Trophoblast cell (in vitro differentiated cells and primary cell): Measurements from ENCODE around the gene MRPS6. TPM values are rescaled to one million over a fixed set of nuclear protein-coding genes. Genes with fewer than 3 reads are reported as not detected.
A peak's percentile ranks its signal among the peaks of the same experiment; 100 is the strongest.

Source experiments
- DNase-seq, 2 donors: peaks; one replicate each; pipeline ENCODE4 v3.0.0-alpha.2; 2016
- H2AFZ ChIP-seq: 2 replicates; pipeline ENCODE4 v1.6.1; 2013; ENCODE audit warnings: low read length, moderate library complexity, mild to moderate bottlenecking; ENCODE audit not compliant: insufficient read depth, poor library complexity
- H2AK5ac ChIP-seq: 2 replicates; pipeline ENCODE4 v1.6.1; 2013; ENCODE audit warnings: mild to moderate bottlenecking, low read length
- H2BK120ac ChIP-seq: 2 replicates; pipeline ENCODE4 v1.6.1; 2013; ENCODE audit warnings: low read length, mild to moderate bottlenecking, moderate library complexity; ENCODE audit not compliant: insufficient read depth, poor library complexity
- H2BK12ac ChIP-seq: 2 replicates; pipeline ENCODE4 v1.6.1; 2013; ENCODE audit warnings: mild to moderate bottlenecking, low read length, moderate library complexity
- H2BK5ac ChIP-seq: 2 replicates; pipeline ENCODE4 v1.6.1; 2013; ENCODE audit warnings: low read length, low read depth, moderate library complexity, mild to moderate bottlenecking; ENCODE audit not compliant: poor library complexity
- H3K14ac ChIP-seq: 2 replicates; pipeline ENCODE4 v1.6.1; 2013; ENCODE audit warnings: mild to moderate bottlenecking, low read length
- H3K18ac ChIP-seq: 2 replicates; pipeline ENCODE4 v1.6.1; 2013; ENCODE audit warnings: mild to moderate bottlenecking, low read length
- H3K23ac ChIP-seq: 2 replicates; pipeline ENCODE4 v1.6.1; 2013; ENCODE audit warnings: low read length
- H3K27ac ChIP-seq: 2 replicates; pipeline ENCODE4 v1.5.1; 2013; ENCODE audit warnings: low read depth, mild to moderate bottlenecking, inconsistent platforms, low read length, moderate library complexity
- H3K27me3 ChIP-seq: 2 replicates; pipeline ENCODE4 v1.6.1; 2013; ENCODE audit warnings: inconsistent platforms, mild to moderate bottlenecking, low read length, moderate library complexity; ENCODE audit not compliant: insufficient read depth
- H3K36me3 ChIP-seq, 2 experiments: 1 replicate in 1 of 2; 2 replicates in 1 of 2; pipeline ENCODE4 v1.6.1; 2013; ENCODE audit warnings: low read length in 2 of 2, mild to moderate bottlenecking in 2 of 2, moderate library complexity in 1 of 2; ENCODE audit not compliant: insufficient read depth in 2 of 2, control insufficient read depth in 1 of 2
- H3K4ac ChIP-seq: 2 replicates; pipeline ENCODE4 v1.6.1; 2013; ENCODE audit warnings: low read depth, mild to moderate bottlenecking, low read length, moderate library complexity
- H3K4me1 ChIP-seq, 2 experiments: 1 replicate in 1 of 2; 2 replicates in 1 of 2; pipeline ENCODE4 v1.6.1; 2013; ENCODE audit warnings: low read length in 2 of 2, mild to moderate bottlenecking in 2 of 2, moderate library complexity in 1 of 2; ENCODE audit not compliant: insufficient read depth in 2 of 2, control insufficient read depth in 1 of 2
- H3K4me2 ChIP-seq: 2 replicates; pipeline ENCODE4 v1.6.1; 2013; ENCODE audit warnings: inconsistent platforms, mild to moderate bottlenecking, low read length, moderate library complexity
- H3K4me3 ChIP-seq: 2 replicates; pipeline ENCODE4 v1.5.1; 2013; ENCODE audit warnings: mild to moderate bottlenecking, low read depth, low read length, inconsistent platforms
- H3K79me1 ChIP-seq: one replicate; pipeline ENCODE4 v1.6.1; 2013; ENCODE audit warnings: low read length
- H3K79me2 ChIP-seq: 2 replicates; pipeline ENCODE4 v1.6.1; 2013; ENCODE audit warnings: low read length, mild to moderate bottlenecking; ENCODE audit not compliant: control insufficient read depth, insufficient read depth, poor library complexity
- H3K9ac ChIP-seq: 2 replicates; pipeline ENCODE4 v1.6.1; 2013; ENCODE audit warnings: mild to moderate bottlenecking, low read length
- H3K9me3 ChIP-seq: 2 replicates; pipeline ENCODE4 v1.6.1; 2013; ENCODE audit warnings: low read depth, mild to moderate bottlenecking, control low read depth, inconsistent platforms, low read length; ENCODE audit not compliant: insufficient read depth
- H4K12ac ChIP-seq: 2 replicates; pipeline ENCODE4 v1.6.1; 2013; ENCODE audit warnings: low read depth, mild to moderate bottlenecking, low read length, moderate library complexity
- H4K8ac ChIP-seq: 2 replicates; pipeline ENCODE4 v1.6.1; 2013; ENCODE audit warnings: low read depth, mild to moderate bottlenecking, low read length, moderate library complexity
- H4K91ac ChIP-seq: one replicate; pipeline ENCODE4 v1.6.1; 2013; ENCODE audit warnings: low read depth, mild to moderate bottlenecking, low read length, moderate library complexity
- WGBS: extraction: QIAGEN DNeasy Blood & Tissue Kit; methylation state at CpG from one replicate; pipeline ENCODE4 v1.1.7; 2013; ENCODE audit warnings: missing lambda C conversion rate; ENCODE audit not compliant: insufficient read length, insufficient coverage; ENCODE audit errors: extremely low coverage; 5-methylcytosine and 5-hydroxymethylcytosine counted together
- polyA plus RNA-seq: library from polyadenylated mRNA; stranded (reverse); fragments of 200-250 nt; gene quantifications from 2 replicates; pipeline ENCODE4 v1.2.3, GENCODE V29; 2013

Gene MRPS6
- polyA plus RNA-seq, result 172 TPM in 2 replicates

DNA sequence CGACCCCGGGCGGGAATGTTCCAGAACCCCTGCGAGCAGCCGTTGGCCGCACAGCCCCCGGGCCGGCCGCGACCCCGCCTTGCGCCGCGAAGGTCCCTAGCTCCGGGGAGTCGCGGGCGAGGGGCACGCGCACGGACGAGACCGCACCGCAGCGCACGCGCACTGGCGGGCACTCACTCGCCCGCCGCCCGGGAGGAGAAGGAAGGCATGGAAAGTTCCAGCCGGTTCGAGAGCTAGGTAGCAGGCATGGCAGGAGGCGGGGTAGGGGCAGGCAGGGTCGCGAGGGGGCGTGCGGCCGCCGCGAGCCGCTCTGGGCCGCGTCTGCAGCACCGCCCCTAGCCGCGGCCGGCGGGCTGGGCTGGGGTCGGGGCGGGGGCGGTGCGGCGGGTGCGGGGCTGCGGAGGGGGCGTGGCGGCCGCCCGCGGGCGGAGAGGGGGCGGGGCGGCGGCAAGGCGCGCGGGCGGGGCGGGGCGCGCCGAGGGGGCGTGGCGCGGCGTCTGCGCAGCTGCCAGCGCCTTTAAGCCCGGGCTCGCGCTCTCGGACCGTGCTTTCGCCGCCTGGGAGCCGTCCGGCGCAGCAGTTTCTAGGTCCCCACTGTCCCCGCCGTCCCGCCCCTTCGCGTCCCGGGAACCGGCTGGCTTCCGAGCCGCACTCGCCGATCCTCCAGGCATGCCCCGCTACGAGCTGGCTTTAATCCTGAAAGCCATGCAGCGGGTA lies at the start of gene MRPS6, which contains the start of gene SLC5A3:
Gene MRPS6, plus strand, starts transcription at position 547 of the 717 bp plus-strand sequence. Its CDS starts 123 bp downstream, at position 670.
Gene SLC5A3, plus strand, starts transcription at position 547 of the 717 bp plus-strand sequence. CDS start 21,621 bp downstream, outside the sequence.
- WGBS, result no CpG with 5 or more reads among the region's 104 CpGs
- H4K12ac ChIP-seq, result peak within 1 kb of the TSS; percentile 90
- no peaks in the 10 kb centered on the region for H3K27me3 ChIP-seq
- H3K79me1 ChIP-seq, result peaks cover 19% of the 10 kb centered on the region
- peak within 1 kb of the TSS; percentile 97 for H4K91ac ChIP-seq
- H3K36me3 ChIP-seq, result no peaks in the 10 kb centered on the region
- peak within 1 kb of the TSS; percentile 87 for H2BK120ac ChIP-seq
- H3K27ac ChIP-seq, result peak within 1 kb of the TSS; percentile 94
- H3K9me3 ChIP-seq, result no peaks in the 10 kb centered on the region
- peak within 1 kb of the TSS; percentile 93 for H3K4me3 ChIP-seq
- H4K8ac ChIP-seq, result peak within 1 kb of the TSS; percentile 92
- peak within 1 kb of the TSS; percentile 98 for H3K14ac ChIP-seq
- peak within 1 kb of the TSS; percentile 95 for H2AFZ ChIP-seq
- peaks cover 4 to 6% of the 10 kb centered on the region in 2 experiments for H3K4me1 ChIP-seq
- peaks cover 14% of the 10 kb centered on the region for H3K79me2 ChIP-seq
- peak within 1 kb of the TSS; percentile 85 for H2BK12ac ChIP-seq
- H3K18ac ChIP-seq, result peak within 1 kb of the TSS; percentile 97
- H3K4ac ChIP-seq, result peak within 1 kb of the TSS; percentile 90
- peak within 1 kb of the TSS; percentile 87 for H3K4me2 ChIP-seq
- peak within 1 kb of the TSS; percentile 92 for H3K9ac ChIP-seq
- peak within 1 kb of the TSS; percentile 88 for H2BK5ac ChIP-seq
- peak within 1 kb of the TSS; percentile 57 for H2AK5ac ChIP-seq
- peak; percentile 79 to 87 for DNase-seq
- no peak within 1 kb of the TSS for H3K23ac ChIP-seq

DNA sequence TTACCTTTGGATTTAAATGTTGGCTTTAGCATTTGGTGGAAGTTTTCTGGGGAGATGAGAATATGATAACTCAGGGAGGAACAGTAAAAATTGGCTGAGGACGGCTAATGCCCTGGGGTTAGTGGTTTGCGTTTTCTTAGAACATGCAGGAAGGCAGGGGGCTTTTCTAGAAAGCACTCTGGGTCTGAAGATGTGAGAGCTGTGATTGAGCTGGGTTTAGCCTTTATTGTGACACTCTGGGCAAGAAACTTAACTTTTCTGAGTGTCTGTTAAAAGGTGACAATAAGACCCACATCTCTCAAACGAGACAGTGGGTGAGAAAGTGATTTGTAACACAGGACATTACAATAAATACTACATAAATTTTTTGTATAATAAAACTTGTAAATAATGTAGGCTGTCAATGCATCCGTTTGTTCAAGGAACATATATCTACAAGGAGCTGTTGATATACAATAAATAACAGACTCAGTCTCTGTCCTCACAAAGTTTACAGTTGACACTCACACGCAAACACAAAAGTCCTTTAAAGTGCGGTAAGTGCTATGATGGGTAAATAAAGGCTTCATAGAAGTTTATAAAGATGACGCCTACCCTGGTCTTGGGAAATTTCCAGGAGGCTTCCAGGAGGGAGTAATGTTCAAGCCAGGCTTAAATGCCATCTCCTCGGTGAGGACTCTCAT lies 49.5 kb upstream of the MRPS6 start:
- Histone ChIP-seq H2AFZ (no peak overlapping the region), H3K18ac (no peak overlapping the region), H3K27me3 (no peaks in the 10 kb centered on the region), H2BK120ac (no peak overlapping the region), H3K9me3 (no peaks in the 10 kb centered on the region), H3K79me1 (no peaks in the 10 kb centered on the region), H3K4ac (no peak overlapping the region), H3K4me3 (no peak overlapping the region), H3K27ac (no peak overlapping the region), H3K4me2 (no peak overlapping the region), H3K9ac (no peak overlapping the region), H4K8ac (no peak overlapping the region), H3K4me1 (no peaks in the 10 kb centered on the region), H3K36me3 (no peaks in the 10 kb centered on the region), H3K23ac (no peak overlapping the region), H3K79me2 (no peaks in the 10 kb centered on the region), H2AK5ac (no peak overlapping the region), H2BK12ac (no peak overlapping the region), H4K91ac (no peak overlapping the region), H4K12ac (no peak overlapping the region), H2BK5ac (no peak overlapping the region), H3K14ac (no peak overlapping the region)
- DNase-seq, result no peak
- WGBS, result no CpG with 5 or more reads among the region's 8 CpGs

DNA sequence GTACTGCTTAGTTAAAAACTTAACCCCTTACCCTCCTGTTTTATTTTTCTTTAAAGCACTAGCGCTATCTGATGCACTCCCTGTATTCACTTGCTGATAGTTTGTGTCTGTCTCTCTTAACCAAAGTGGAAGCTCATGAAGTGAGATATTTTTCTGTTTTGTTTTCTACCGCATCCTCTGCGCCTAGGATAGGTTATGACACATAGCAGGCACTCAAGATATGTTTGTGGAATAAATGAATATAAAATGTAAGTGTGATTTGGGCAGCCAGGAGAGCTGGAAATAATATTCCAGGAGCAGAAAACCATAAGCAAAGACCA lies 49.0 kb upstream of the MRPS6 start:
- H4K91ac ChIP-seq, result no peak overlapping the region
- no peak overlapping the region for H2BK120ac ChIP-seq
- H3K4me3 ChIP-seq, result no peak overlapping the region
- WGBS, result no CpG with 5 or more reads among the region's 3 CpGs
- no peak overlapping the region for H2AK5ac ChIP-seq
- DNase-seq, result no peak
- no peak overlapping the region for H3K4ac ChIP-seq
- no peak overlapping the region for H4K8ac ChIP-seq
- no peaks in the 10 kb centered on the region for H3K27me3 ChIP-seq
- no peak overlapping the region for H3K14ac ChIP-seq
- no peak overlapping the region for H3K18ac ChIP-seq
- no peak overlapping the region for H3K23ac ChIP-seq
- no peak overlapping the region for H3K4me2 ChIP-seq
- H4K12ac ChIP-seq, result no peak overlapping the region
- no peak overlapping the region for H2BK5ac ChIP-seq
- no peaks in the 10 kb centered on the region for H3K79me2 ChIP-seq
- H3K9ac ChIP-seq, result no peak overlapping the region
- H3K9me3 ChIP-seq, result no peaks in the 10 kb centered on the region
- no peak overlapping the region for H2BK12ac ChIP-seq
- H2AFZ ChIP-seq, result no peak overlapping the region
- no peaks in the 10 kb centered on the region for H3K79me1 ChIP-seq
- no peaks in the 10 kb centered on the region for H3K36me3 ChIP-seq
- no peaks in the 10 kb centered on the region for H3K4me1 ChIP-seq
- H3K27ac ChIP-seq, result no peak overlapping the region

DNA sequence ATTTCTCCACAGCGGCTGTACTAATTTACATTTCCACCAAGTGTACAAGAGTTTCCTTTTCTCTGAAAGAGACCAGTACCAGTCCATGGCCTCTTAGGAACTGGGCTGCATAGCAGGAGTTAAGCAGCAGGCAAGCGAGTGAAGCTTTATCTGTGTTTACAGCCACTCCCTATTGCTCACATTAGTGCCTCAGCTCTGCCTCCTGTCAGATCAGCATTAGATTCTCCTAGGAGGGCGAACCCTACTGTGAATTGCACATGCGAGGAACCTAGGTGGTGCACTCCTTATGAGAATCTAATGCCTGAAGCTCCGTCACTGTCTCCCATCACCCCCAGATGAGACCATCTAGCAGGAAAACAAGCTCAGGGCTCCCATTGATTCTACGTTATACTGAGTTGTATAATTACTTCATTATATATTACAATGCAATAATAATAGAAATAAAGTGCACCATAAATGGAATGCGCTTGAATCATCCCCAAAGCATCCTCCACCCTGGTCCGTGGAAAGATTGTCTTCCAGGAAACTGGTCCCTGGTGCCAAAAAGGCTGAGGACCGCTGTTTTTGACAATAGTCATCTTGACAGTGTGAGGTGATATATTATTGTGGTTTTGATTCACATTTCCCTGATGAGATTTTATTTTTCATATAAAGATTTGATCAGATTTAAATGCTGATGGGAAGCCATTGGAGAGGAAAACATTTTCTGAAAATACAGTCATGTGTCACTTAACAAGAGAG lies 45.5 kb upstream of the MRPS6 start:
- DNase-seq, result no peak
- Histone ChIP-seq H3K9ac (no peak overlapping the region), H4K12ac (no peak overlapping the region), H3K14ac (no peak overlapping the region), H3K79me1 (no peaks in the 10 kb centered on the region), H3K79me2 (no peaks in the 10 kb centered on the region), H3K36me3 (no peaks in the 10 kb centered on the region), H3K4me1 (peaks cover 0 to 1% of the 10 kb centered on the region in 2 experiments), H3K23ac (no peak overlapping the region), H2AK5ac (no peak overlapping the region), H3K27me3 (no peaks in the 10 kb centered on the region), H2BK120ac (no peak overlapping the region), H3K27ac (no peak overlapping the region), H3K4me3 (no peak overlapping the region), H3K9me3 (no peaks in the 10 kb centered on the region), H2AFZ (no peak overlapping the region), H4K8ac (no peak overlapping the region), H2BK12ac (no peak overlapping the region), H2BK5ac (no peak overlapping the region), H3K4me2 (no peak overlapping the region), H4K91ac (no peak overlapping the region), H3K4ac (no peak overlapping the region), H3K18ac (no peak overlapping the region)
- no CpG with 5 or more reads among the region's 9 CpGs for WGBS
